Measurements from ENCODE around the gene FBXO41. TPM values are rescaled to one million over a fixed set of nuclear protein-coding genes. Genes with fewer than 3 reads are reported as not detected.
A peak's percentile ranks its signal among the peaks of the same experiment; 100 is the strongest.

The FBXO41 gene, protein sequence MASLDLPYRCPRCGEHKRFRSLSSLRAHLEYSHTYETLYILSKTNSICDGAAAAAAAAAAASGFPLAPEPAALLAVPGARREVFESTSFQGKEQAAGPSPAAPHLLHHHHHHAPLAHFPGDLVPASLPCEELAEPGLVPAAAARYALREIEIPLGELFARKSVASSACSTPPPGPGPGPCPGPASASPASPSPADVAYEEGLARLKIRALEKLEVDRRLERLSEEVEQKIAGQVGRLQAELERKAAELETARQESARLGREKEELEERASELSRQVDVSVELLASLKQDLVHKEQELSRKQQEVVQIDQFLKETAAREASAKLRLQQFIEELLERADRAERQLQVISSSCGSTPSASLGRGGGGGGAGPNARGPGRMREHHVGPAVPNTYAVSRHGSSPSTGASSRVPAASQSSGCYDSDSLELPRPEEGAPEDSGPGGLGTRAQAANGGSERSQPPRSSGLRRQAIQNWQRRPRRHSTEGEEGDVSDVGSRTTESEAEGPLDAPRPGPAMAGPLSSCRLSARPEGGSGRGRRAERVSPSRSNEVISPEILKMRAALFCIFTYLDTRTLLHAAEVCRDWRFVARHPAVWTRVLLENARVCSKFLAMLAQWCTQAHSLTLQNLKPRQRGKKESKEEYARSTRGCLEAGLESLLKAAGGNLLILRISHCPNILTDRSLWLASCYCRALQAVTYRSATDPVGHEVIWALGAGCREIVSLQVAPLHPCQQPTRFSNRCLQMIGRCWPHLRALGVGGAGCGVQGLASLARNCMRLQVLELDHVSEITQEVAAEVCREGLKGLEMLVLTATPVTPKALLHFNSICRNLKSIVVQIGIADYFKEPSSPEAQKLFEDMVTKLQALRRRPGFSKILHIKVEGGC
- 5.2 and 5.5 TPM in 2 replicates for total RNA-seq (ENCODE audit: low replicate concordance)
- long read RNA-seq, partial matches to known transcripts = 0 of 3 reads
- long read RNA-seq, other reads (novel, unspliced or antisense) = 3 of 3 reads

DNA sequence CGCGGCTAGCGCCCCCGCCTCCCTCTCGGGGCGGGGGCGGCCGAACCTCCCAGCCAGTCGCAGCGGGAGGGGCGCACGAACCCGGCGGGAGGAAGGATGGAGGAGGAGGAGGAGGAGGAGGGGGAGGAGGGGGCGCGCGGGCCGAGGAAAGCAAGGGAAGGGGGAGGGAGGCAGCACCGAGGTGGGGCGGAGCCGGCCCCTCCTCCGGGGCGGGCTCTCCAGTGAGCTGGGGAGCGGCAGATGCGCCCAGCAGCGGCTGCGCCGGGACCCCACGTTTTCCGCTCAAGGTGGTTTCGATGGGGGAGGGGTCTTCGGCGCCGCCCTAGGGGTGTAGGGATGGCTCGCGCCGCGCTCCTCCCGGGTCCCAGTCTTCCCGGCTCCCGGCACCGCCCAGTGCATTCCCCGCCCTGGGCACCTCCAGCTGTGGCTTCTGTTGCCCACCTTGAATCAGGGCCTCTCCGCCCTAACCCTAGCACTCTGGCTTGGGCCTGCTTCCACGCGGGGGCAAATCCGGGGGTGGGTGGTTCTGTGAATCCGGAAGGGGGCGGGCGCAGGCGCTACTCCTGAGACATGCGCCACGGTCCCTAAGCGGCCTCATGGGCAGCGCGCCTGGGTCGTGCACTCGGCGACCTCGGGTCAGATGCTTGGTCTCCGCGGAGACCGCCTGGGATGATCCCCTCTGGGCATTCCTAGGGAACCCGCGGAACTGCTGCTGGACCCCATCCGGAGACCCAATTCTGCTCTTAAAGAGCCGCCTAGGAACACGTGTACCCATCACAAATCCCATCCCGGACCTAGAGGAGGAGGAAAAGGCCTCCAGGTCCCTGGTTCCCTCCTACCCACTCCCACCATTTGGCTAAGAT, at the start of gene FBXO41:
FBXO41 (minus strand) TSS at position 183 of the 863 bp plus-strand sequence. CDS start 14,848 bp downstream, outside the sequence.
- Mint-ChIP-seq H3K4me3 (peak within 1 kb of the TSS; percentile 88), H3K4me1 (ENCODE audit: unreplicated experiment) (no peaks in the 10 kb centered on the region), H3K36me3 (no peaks in the 10 kb centered on the region), H3K9me3 (no peaks in the 10 kb centered on the region), H3K27ac (peak within 1 kb of the TSS; percentile 32), H3K27me3 (peaks cover 58% of the 10 kb centered on the region)
- TF ChIP-seq, protein P1, sequence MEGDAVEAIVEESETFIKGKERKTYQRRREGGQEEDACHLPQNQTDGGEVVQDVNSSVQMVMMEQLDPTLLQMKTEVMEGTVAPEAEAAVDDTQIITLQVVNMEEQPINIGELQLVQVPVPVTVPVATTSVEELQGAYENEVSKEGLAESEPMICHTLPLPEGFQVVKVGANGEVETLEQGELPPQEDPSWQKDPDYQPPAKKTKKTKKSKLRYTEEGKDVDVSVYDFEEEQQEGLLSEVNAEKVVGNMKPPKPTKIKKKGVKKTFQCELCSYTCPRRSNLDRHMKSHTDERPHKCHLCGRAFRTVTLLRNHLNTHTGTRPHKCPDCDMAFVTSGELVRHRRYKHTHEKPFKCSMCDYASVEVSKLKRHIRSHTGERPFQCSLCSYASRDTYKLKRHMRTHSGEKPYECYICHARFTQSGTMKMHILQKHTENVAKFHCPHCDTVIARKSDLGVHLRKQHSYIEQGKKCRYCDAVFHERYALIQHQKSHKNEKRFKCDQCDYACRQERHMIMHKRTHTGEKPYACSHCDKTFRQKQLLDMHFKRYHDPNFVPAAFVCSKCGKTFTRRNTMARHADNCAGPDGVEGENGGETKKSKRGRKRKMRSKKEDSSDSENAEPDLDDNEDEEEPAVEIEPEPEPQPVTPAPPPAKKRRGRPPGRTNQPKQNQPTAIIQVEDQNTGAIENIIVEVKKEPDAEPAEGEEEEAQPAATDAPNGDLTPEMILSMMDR (conservative IDR thresholded peaks at IDR 0.05) = no peak
- peak; percentile 69 for DNase-seq (ENCODE audit: extremely low spot score, unreplicated experiment)

DNA sequence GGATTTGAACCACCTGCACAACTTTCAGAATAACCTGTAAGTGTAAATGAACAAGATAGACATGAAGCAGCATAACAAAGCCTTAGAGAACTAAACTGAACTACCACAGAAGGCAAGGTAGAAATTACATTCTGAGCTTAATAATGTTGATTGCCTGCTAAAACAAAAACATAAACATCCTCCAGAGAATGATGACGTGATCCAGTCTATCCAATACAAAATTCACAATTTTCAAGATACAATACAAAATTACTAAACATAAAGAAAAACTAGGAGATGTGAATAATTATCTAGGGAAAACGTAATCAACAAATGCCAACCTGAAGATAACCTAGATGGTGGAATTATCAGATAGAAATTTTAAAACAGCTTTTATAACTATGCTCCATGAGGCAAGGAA, 49.8 kb upstream of the FBXO41 start:
- DNase-seq (ENCODE audit: extremely low spot score, unreplicated experiment) = no peak
- Mint-ChIP-seq H3K27me3 (peaks cover 17% of the 10 kb centered on the region), H3K4me1 (ENCODE audit: unreplicated experiment) (no peaks in the 10 kb centered on the region), H3K9me3 (peaks cover 7% of the 10 kb centered on the region), H3K4me3 (no peak overlapping the region), H3K36me3 (no peaks in the 10 kb centered on the region), H3K27ac (no peak overlapping the region)
- TF ChIP-seq, protein P1 (conservative IDR thresholded peaks at IDR 0.05) = no peak

DNA sequence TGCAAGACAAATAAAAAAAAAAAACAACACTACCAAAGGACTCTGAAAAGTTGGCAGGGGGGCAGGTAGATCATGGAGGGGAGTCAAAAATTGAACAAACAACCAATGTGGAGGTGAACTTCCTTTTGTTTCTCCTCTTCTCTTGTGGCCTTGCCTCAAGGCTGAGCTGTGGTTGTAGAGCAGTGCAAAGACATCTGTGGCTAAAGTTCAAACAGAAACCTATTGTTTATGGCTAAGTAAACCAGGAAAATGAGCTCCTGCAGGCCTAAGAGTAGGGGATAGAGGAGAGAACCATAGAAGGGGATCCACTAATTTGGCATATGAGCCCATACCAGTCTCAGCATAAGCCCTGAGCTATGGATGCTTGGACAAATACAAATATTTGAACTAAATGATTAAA, 49.3 kb upstream of the FBXO41 start:
- no peak overlapping the region for H3K4me3 Mint-ChIP-seq
- H3K4me1 Mint-ChIP-seq (ENCODE audit: unreplicated experiment) = no peaks in the 10 kb centered on the region
- peaks cover 7% of the 10 kb centered on the region for H3K9me3 Mint-ChIP-seq
- TF ChIP-seq, protein P1 (conservative IDR thresholded peaks at IDR 0.05) = no peak
- no peak overlapping the region for H3K27ac Mint-ChIP-seq
- no peaks in the 10 kb centered on the region for H3K36me3 Mint-ChIP-seq
- peaks cover 20% of the 10 kb centered on the region for H3K27me3 Mint-ChIP-seq
- no peak for DNase-seq (ENCODE audit: extremely low spot score, unreplicated experiment)

DNA sequence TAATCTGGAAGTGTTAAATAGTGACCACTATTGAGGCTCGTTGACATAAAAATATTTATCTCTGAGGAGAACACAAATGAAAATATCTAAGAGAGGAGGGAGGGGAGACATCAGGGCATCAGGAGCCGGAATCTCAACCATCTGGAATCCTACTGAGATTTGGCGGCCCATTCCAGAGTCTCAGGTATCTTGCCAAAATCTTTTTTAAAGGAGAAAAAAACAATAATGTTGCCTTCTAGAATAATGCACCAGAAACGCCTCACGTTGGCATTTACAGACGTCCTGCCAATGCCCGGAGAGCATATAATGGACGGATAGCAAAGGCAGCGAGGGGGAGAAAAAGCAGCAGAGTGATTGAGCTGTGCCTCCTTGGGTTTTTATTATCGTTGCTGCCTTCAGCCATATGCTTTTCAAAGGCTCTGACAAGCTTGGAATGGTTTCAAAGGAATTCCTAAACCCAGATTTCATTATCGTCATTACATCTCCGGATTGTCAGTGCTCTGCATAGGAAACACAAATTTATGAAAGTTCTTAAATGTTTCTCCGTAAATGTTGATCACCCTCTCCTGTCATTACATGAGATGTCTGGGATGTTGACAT, 39.9 kb upstream of the FBXO41 start:
- H3K27me3 Mint-ChIP-seq = peaks cover 70% of the 10 kb centered on the region
- no peaks in the 10 kb centered on the region for H3K36me3 Mint-ChIP-seq
- DNase-seq (ENCODE audit: extremely low spot score, unreplicated experiment) = no peak
- H3K9me3 Mint-ChIP-seq = no peaks in the 10 kb centered on the region
- TF ChIP-seq, protein P1 (conservative IDR thresholded peaks at IDR 0.05) = no peak
- H3K27ac Mint-ChIP-seq = no peak overlapping the region
- no peaks in the 10 kb centered on the region for H3K4me1 Mint-ChIP-seq (ENCODE audit: unreplicated experiment)
- H3K4me3 Mint-ChIP-seq = no peak overlapping the region

All from type B pancreatic cell (in vitro differentiated cells).